HG03565 (cell line): ENCODE results near the gene CFAP53.

Source experiments
- ATAC-seq: cut with Tn5 transposase; IDR thresholded peaks from one replicate; pipeline ENCODE4 v1.9.1; 2021; ENCODE audit warnings: mild to moderate bottlenecking, moderate library complexity; ENCODE audit not compliant: unreplicated experiment

CFAP53 gene

GRCh38 chr18:50287441-50288347, 21.4 kb upstream of the CFAP53 start, which contains the start of gene CXXC1:
TSS of gene CXXC1 (minus strand) at chr18:50287692. CDS start at chr18:50287589, 103 bp downstream.
- peak; percentile 85 for ATAC-seq

- no peak for ATAC-seq
Observed at GRCh38 chr18:50287028-50287440, 20.7 kb upstream of the CFAP53 start.

- ATAC-seq, result no peak
Observed at GRCh38 chr18:50286391-50287027, 20.2 kb upstream of the CFAP53 start.

GRCh38 chr18:50285631-50286321, 19.5 kb upstream of the CFAP53 start:
- no peak for ATAC-seq

- no peak for ATAC-seq
Observed at GRCh38 chr18:50285071-50285470, 18.8 kb upstream of the CFAP53 start.

GRCh38 chr18:50284255-50284885, 18.1 kb upstream of the CFAP53 start:
- no peak for ATAC-seq

- no peak for ATAC-seq
Observed at GRCh38 chr18:50283469-50284209, 17.3 kb upstream of the CFAP53 start.

GRCh38 chr18:50282521-50283335, 16.4 kb upstream of the CFAP53 start:
- ATAC-seq, result no peak

- ATAC-seq, result no peak
Observed at GRCh38 chr18:50281972-50282520, 15.8 kb upstream of the CFAP53 start.

- peak; percentile 85 for ATAC-seq
Observed at GRCh38 chr18:50281295-50281971, 15.1 kb upstream of the CFAP53 start, which contains the start of gene MBD1. TSS of gene MBD1 (minus strand) at chr18:50281523. CDS start at chr18:50279992, 1,531 bp downstream.

GRCh38 chr18:50280707-50281294, 14.5 kb upstream of the CFAP53 start:
- ATAC-seq, result no peak

GRCh38 chr18:50279752-50280151, 13.5 kb upstream of the CFAP53 start:
- no peak for ATAC-seq

GRCh38 chr18:50277942-50278341, 11.6 kb upstream of the CFAP53 start:
- ATAC-seq, result no peak

- no peak for ATAC-seq
Observed at GRCh38 chr18:50276452-50276851, 10.2 kb upstream of the CFAP53 start.

- no peak for ATAC-seq
Observed at GRCh38 chr18:50275503-50276036, 9.3 kb upstream of the CFAP53 start.

GRCh38 chr18:50274941-50275340, 8.6 kb upstream of the CFAP53 start:
- no peak for ATAC-seq

GRCh38 chr18:50274044-50274442, 7.7 kb upstream of the CFAP53 start:
- no peak for ATAC-seq
